Measurements from ENCODE around the gene REX1BD.

- TF ChIP-seq MYC (IDR thresholded peaks at IDR 0.05; ENCODE audit: low read depth, low read length) (no peak), CTCF (IDR thresholded peaks at IDR 0.05; ENCODE audit: low read depth, low read length) (no peak), POLR2A (IDR thresholded peaks at IDR 0.05; ENCODE audit: extremely low read depth, insufficient read length) (no peak)
Measured at GRCh38 chr19:18633321-18633720, 44.7 kb downstream of the REX1BD start.
